ENCODE data around the gene PRR30.
"Not testable (repeated sequence)": the region's sequence is repeated elsewhere in the genome, so short reads cannot be mapped to it uniquely, and the experiment has no call there.

PRR30 gene

GRCh38 chr2:27139310-27139709 lies at the start of gene PRR30:
Gene PRR30 (minus strand): TSS chr2:27139410. CDS start chr2:27138329, 1,081 bp downstream.
- no peak for DNase-seq

GRCh38 chr2:27186613-27187345 lies 47.6 kb upstream of the PRR30 start:
- no peak for DNase-seq

DNA sequence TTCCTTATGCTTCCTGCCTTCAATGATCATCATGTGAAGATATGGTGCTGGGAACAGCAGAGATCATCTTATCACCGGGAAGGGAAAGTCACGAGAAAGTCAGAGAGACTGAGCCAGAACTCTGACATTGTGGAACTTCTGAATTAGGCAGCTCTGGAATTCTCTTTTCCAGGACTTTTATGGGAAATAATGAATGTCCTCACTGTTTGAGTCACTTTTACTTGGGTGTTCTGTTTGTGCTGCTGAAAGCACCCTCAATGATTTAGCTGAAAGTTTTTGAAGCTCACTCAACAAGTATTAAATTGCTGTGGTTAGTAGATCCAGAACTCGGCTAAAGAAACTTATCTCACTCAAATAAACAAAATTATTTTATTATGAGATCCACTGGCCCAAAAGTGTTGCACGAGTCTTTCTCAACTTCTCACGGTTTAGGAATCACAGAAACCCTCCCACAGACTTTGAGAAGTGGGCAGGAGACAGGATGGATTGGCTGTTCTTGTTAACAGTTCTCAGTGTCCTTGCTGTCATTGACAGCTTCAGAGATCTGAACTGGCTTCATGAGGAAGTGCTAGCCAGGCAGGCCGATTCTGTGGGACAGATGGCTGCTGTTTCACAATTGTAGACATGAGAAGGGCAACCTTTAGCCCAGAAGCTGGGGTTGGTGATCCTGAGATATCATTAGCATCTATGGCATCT lies 46.3 kb upstream of the PRR30 start:
- no peak for DNase-seq

DNA sequence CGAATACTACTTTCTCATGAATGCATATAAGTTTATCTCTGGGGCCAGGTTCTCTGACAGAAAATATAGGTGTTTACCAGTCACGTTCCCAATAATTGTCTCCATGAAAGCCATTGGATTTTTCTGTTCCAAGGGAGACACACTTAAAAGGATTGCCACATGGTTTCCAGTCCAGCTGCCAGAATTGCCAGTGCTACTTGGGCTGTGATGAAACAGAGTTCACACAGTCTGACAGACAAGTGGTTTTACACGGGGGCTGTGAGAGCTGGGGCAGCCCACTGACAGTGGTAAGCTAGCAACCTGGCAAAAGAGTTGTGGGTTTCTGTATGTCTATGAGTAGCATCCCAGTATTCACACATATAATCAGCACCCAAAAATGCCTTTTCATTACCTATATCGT lies 44.9 kb upstream of the PRR30 start:
- DNase-seq, result no peak

DNA sequence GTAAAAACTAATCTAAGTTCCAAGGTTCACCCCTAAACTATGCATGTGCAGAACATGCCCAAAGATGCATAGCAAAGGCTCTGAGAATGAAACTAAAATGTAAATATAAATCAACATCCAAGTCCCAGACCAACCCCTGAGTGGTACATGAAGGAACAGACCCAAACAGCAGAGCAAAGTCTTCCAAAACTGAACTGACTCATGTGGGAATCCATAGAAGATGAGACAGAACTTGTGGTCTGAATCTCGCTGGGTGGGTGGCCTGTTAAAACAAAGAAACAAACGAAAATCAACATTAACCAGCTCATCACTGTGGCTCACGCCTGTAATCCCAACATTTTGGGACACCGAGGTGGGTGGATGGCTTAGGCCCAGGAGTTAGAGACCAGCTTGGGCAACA lies 43.1 kb upstream of the PRR30 start:
- DNase-seq, result no peak

DNA sequence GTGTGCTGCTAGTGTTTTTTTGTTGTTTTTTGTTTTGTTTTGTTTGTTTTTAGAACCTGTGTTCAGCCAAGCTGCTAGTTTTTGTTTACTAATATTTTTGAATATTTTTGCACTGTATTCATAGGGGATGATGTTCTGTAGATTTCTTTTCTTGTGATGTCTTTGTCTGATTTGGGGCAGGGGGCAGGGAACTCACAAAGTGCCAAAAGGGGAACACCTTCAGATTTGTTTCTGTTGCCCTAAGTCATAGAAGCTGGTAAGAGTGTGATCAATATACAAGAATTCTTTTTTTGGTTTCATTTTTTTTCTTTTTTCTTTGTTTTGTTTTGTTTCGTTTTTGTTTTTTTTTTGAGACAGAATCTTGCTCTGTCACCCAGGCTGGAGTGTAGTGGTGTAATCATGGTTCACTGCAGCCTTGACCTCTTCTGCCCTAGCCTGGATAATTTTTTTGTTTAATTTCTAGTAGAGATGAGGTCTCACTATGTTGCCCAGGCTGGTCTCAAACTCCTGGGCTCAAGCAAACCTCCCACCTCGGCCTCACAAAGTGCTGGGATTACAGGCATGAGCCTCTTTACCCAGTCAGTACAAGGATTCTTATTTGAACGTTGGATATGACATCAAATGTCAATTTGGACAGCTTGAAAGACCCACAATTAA lies 40.3 kb upstream of the PRR30 start:
- no peak for DNase-seq

DNA sequence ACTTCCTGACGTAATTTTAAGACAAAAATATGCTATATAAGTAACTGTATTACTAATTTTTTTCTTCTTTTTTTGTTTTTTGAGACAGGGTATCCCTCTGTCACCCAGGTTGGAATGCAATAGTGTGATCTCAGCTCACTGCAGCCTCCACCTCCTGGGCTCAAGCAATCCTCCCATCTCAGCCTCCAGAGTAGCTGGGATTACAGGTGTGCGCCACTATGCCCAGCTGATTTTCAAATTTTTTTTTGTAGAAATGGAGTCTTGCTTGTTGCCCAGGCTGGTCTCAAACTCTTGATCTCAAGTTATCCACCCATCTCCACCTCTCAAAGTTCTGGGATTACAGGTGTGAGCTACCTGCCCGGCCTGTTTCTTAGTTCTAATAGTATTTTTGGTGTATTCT lies 39.3 kb upstream of the PRR30 start:
- DNase-seq, result no peak

GRCh38 chr2:27177441-27178351 lies 38.5 kb upstream of the PRR30 start:
- no peak for DNase-seq

GRCh38 chr2:27175781-27176180 lies 36.6 kb upstream of the PRR30 start:
- DNase-seq, result not testable (repeated sequence)

DNA sequence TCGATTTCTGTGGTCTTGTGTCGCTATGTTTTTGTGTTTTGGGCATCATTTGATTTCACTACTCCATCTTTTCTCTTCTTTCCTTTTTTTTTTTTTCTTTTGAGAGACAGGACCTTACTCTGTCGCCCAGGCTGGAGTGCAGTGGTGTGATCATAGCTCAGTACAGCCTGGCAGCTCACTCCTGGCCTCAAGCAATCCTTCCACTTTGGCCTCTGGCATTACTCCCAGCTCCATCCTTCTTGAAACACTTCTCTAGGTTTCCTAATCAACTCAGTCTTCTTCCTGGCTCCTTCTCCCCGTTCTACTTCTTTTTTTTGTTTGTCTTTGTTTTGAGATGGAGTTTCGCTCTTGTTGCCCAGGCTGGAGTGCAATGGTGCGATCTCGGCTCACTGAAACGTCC lies 36.1 kb upstream of the PRR30 start:
- no peak for DNase-seq

GRCh38 chr2:27174638-27175037 lies 35.4 kb upstream of the PRR30 start:
- DNase-seq, result no peak

DNA sequence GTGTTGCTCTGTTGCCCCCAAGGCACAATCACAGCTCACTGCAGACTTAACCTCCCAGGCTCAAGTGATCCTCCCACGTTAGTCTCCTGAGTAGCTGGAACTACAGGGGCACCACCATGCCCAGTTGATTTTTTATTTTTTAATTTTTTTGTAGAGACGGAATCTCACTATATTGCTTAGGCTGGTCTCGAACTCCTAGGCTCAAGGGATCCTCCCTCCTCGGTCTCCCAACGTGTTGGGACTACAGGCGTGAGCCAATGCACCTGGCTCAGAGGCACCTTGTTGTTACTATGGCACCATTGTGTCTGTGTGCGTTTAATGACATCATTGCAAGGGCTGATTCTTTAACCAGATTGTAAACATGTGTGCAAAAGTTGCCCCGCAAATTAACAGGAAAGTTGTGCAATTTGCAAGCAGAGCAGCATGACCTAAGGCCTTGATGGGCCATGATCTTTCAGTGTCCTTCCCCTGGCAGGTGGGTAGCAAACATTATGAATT lies 32.2 kb upstream of the PRR30 start:
- DNase-seq, result no peak

GRCh38 chr2:27170581-27171337 lies 31.5 kb upstream of the PRR30 start:
- no peak for DNase-seq

DNA sequence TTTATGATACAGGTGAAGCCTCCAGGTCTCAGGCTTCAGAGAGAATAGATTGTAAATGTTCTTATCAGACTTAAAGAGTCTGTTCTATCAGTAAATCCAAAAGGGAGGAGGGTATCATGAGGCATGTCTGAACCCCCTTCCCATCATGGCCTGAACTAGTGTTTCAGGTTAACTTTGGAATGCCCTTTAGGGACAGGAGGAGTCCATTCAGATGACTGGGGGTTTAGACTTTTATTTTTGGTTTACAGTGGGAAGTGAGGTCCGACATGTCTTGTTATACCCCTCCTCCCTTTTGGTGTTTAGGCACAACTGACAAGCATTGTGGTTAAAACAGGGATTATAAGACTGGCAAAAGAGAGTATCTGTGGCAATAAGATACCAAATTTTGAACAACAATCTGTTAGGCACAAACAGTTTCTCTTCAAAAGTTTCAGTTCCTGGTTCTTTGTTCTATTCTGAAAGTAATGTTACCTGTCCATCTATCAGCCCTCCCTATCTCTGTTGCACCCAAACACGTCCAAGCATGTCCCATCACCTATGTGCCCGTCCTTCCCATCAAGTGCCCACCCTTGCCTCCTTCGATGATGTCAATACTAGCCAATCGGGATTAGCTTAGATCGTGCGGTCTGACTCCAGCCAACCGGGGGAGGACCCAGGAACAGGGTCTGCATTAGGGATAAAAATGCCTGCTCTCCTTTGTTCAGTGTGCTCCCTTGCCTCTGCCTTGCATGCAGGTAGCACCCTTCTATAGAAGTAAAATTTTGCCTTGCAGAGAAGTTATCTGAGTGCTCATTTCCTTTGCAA lies 26.0 kb upstream of the PRR30 start:
- no peak for DNase-seq

DNA sequence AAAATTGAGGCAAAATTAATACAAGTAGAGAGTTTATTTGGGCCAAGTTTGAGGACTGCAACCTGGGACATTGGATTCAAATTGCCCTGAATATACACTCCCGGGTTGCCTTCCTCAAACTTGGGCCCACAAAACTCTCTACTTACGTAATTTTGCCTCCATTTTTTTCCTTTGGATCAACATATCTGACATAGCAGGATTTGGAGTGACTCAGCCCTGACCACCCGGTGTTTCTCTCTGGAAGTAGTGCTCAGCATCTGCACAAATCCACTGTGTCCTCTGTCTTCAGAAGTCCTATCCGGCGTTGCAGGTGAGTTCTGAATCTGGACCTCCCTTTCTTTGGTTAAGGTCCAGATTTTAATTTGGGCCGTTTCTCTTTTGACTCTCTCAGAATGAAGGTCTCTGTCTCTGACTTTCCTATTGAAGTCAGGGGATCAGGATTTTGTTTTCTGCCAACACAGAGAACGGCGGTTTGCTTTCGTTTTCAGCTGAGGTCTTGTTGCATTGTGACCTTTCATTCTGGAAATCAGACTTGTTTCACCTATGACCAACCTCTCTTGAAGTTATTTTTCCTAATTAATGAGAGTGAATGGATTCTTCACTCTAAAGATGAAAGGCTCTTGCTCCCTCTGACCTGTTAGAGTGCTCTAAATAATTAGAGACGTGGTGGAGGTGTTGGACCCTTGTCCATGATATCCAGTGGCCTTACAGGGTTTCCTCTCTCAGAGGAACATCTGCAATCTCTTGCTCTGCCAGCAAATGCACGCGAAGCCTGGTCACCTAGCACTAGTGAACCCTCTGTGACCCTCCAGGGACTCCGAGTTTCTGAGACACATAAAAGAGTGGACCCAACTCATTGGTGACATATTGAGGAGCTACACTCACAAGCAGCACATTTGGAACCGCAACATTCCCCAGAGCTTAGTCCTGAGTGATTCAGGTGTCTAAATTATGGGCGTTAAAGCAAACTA lies 23.2 kb upstream of the PRR30 start:
- no peak for DNase-seq

DNA sequence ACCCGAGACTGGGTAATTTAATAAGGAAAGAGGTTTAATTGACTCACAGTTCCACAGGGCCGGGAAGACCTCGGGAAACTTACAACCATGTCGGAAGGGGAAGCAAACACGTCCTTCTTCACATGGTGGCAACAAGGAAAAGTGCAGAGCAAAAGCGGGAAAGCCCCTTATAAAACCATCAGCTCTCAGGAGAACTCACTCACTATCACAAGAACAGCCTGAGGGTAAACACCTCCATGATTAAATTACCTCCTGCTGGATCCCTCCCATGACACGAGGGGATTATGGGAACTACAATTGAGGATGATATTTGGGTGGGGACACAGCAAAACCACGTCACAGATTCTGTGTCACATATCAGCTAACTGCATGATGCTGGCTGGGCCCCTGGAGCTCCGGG lies 21.0 kb upstream of the PRR30 start:
- DNase-seq, result no peak

DNA sequence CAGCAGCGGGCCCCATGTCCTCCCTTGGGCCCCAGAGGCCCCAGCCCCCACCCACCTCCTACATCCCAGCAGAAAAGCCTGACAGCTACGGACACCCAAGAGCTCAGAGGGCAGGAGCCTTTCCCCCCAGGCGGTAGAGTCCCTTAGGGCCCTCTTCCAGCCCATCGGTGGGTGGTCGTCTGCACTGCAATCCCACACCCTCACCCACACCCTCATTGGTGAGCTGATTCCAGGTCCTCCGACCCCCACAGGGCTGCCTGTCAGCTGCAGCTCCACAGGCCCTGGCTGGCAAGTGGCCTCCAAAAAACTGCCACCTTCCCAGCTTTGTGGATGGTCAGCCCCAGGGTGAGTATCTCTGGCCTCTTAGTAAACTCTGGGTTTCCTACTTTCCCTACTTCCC lies 20.1 kb upstream of the PRR30 start:
- DNase-seq, result no peak

GRCh38 chr2:27158468-27158867 lies 19.3 kb upstream of the PRR30 start:
- DNase-seq, result no peak

GRCh38 chr2:27155069-27155520 lies 15.9 kb upstream of the PRR30 start:
- DNase-seq, result no peak

GRCh38 chr2:27154488-27154887 lies 15.3 kb upstream of the PRR30 start:
- DNase-seq, result no peak
